IMR-90 (cell line): ENCODE measurements around the gene SHLD1. TPM values are rescaled to one million over a fixed set of nuclear protein-coding genes. Genes with fewer than 3 reads are reported as not detected.

Experiments used
- ATAC-seq: fragments of 200-7000 bp; cut with Tn5 transposase; 2 replicates; pipeline ENCODE4 v1.9.1; 2020; ENCODE audit warnings: low read depth, mild to moderate bottlenecking, moderate library complexity
- BruUV-seq: library from RNA; stranded (reverse); fragments of 400-500 nt; replicated peaks from 2 replicates; lab custom pipeline; 2021; lab: Mats Ljungman, UMichigan
- CTCF ChIA-PET: fragments of 300-600 bp; formaldehyde crosslinking; extraction: SDS; loops from one replicate; lab custom pipeline; 2021; ENCODE audit warnings: antibody characterized with exemption; lab: Yijun Ruan, JAX
- POLR2A ChIA-PET: fragments of 300-600 bp; sonication (Branson Sonifier 250); formaldehyde crosslinking; loops from one replicate; lab custom pipeline; 2022; ENCODE audit warnings: antibody characterized with exemption; ENCODE audit not compliant: unreplicated experiment; lab: Charles Lee
- DNase-seq: peaks from one replicate; pipeline ENCODE4 v3.0.0; 2013
- H2AFZ ChIP-seq: replicated peaks from 2 replicates; pipeline ENCODE3; 2013; ENCODE audit warnings: low read length, mild to moderate bottlenecking; ENCODE audit not compliant: poor library complexity
- H2AK5ac ChIP-seq: 2 replicates; pipeline ENCODE4 v1.6.1; 2013; ENCODE audit warnings: low read depth, low read length, inconsistent platforms
- H2AK9ac ChIP-seq: replicated peaks from 2 replicates; pipeline ENCODE3; 2013; ENCODE audit warnings: mild to moderate bottlenecking, low read depth, low read length, moderate library complexity; ENCODE audit not compliant: poor library complexity
- H2BK120ac ChIP-seq: 2 replicates; pipeline ENCODE4 v1.6.1; 2013; ENCODE audit warnings: low read depth, low read length, inconsistent platforms
- H2BK15ac ChIP-seq: 3 replicates; pipeline ENCODE4 v1.6.1; 2013; ENCODE audit warnings: low read depth, low read length, inconsistent platforms
- H2BK20ac ChIP-seq: 2 replicates; pipeline ENCODE4 v1.6.1; 2013; ENCODE audit warnings: low read depth, mild to moderate bottlenecking, inconsistent platforms, low read length, moderate library complexity
- H2BK5ac ChIP-seq: 2 replicates; pipeline ENCODE4 v1.6.1; 2013; ENCODE audit warnings: mild to moderate bottlenecking, low read depth, low read length, inconsistent platforms; ENCODE audit not compliant: poor library complexity, severe bottlenecking
- H3K14ac ChIP-seq: replicated peaks from 2 replicates; pipeline ENCODE4 v1.6.1; 2013; ENCODE audit warnings: low read depth, low read length, inconsistent platforms
- H3K18ac ChIP-seq: 2 replicates; pipeline ENCODE4 v1.6.1; 2013; ENCODE audit warnings: low read depth, low read length, control low read depth
- H3K23ac ChIP-seq: 2 replicates; pipeline ENCODE4 v1.6.1; 2013; ENCODE audit warnings: low read depth, low read length, inconsistent platforms
- H3K27ac ChIP-seq: 2 replicates; pipeline ENCODE4 v1.5.1; 2013; ENCODE audit warnings: mild to moderate bottlenecking, control low read depth, low read length; ENCODE audit not compliant: insufficient read depth
- H3K27me3 ChIP-seq: 2 replicates; pipeline ENCODE4 v1.6.1; 2013; ENCODE audit warnings: low read length; ENCODE audit not compliant: control insufficient read depth, insufficient read depth
- H3K36me3 ChIP-seq: 2 replicates; pipeline ENCODE4 v1.6.1; 2013; ENCODE audit warnings: low read length, mixed read lengths; ENCODE audit not compliant: control insufficient read depth, insufficient read depth
- H3K4ac ChIP-seq: 2 replicates; pipeline ENCODE4 v1.6.1; 2013; ENCODE audit warnings: low read depth, low read length, inconsistent platforms
- H3K4me1 ChIP-seq: 2 replicates; pipeline ENCODE4 v1.6.1; 2013; ENCODE audit warnings: low read length, mixed read lengths; ENCODE audit not compliant: control insufficient read depth, insufficient read depth
- H3K4me2 ChIP-seq: 2 replicates; pipeline ENCODE4 v1.6.1; 2013; ENCODE audit warnings: low read depth, mild to moderate bottlenecking, control low read depth, low read length, moderate library complexity
- H3K4me3 ChIP-seq: 2 replicates; pipeline ENCODE4 v1.5.1; 2013; ENCODE audit warnings: low read depth, mild to moderate bottlenecking, control low read depth, low read length, moderate library complexity; ENCODE audit not compliant: insufficient read depth
- H3K56ac ChIP-seq: 2 replicates; pipeline ENCODE4 v1.6.1; 2013; ENCODE audit warnings: low read length, inconsistent platforms; ENCODE audit not compliant: insufficient read depth; ENCODE audit errors: extremely low read depth
- H3K79me1 ChIP-seq, 2 experiments: 2 replicates each; pipeline ENCODE4 v1.6.1; 2013; ENCODE audit warnings: low read length in 2 of 2, inconsistent platforms in 1 of 2, low read depth in 1 of 2
- H3K9ac ChIP-seq: 2 replicates; pipeline ENCODE4 v1.6.1; 2013; ENCODE audit warnings: low read depth, low read length, control low read depth
- H3K9me1 ChIP-seq: 2 replicates; pipeline ENCODE4 v1.6.1; 2013; ENCODE audit warnings: low read length, inconsistent platforms; ENCODE audit not compliant: insufficient read depth
- H3K9me3 ChIP-seq: 2 replicates; pipeline ENCODE4 v1.6.1; 2013; ENCODE audit warnings: low read length; ENCODE audit not compliant: control insufficient read depth, insufficient read depth
- H4K20me1 ChIP-seq: 2 replicates; pipeline ENCODE4 v1.6.1; 2013; ENCODE audit warnings: low read length, inconsistent platforms; ENCODE audit not compliant: insufficient read depth
- H4K5ac ChIP-seq: 2 replicates; pipeline ENCODE4 v1.6.1; 2013; ENCODE audit warnings: mild to moderate bottlenecking, low read depth, low read length, control low read depth
- H4K8ac ChIP-seq, 2 experiments: 2 replicates each; pipeline ENCODE4 v1.6.1; 2013; ENCODE audit warnings: low read depth in 2 of 2, low read length in 2 of 2, control low read depth in 1 of 2, inconsistent platforms in 1 of 2
- H4K91ac ChIP-seq: 2 replicates; pipeline ENCODE4 v1.6.1; 2013; ENCODE audit warnings: low read depth, low read length, inconsistent platforms; ENCODE audit not compliant: insufficient read depth
- BHLHE40 ChIP-seq: fragments of 150-350 bp; IDR thresholded peaks from 2 replicates; pipeline ENCODE4 v1.6.1; 2016; ENCODE audit warnings: mild to moderate bottlenecking, low read depth, low read length
- CTCF ChIP-seq: conservative IDR thresholded peaks from 2 replicates; pipeline ENCODE4 v1.5.1; 2012; ENCODE audit warnings: mild to moderate bottlenecking, low read depth, low read length, improper control_type of control experiment
- ELK1 ChIP-seq: fragments of 150-350 bp; IDR thresholded peaks from 2 replicates; pipeline ENCODE4 v1.6.1; 2016; ENCODE audit warnings: low read depth, mild to moderate bottlenecking, low read length, moderate library complexity, borderline replicate concordance
- MAFK ChIP-seq: IDR thresholded peaks from 2 replicates; pipeline ENCODE4 v1.6.1; 2012; ENCODE audit warnings: low read depth, low read length, improper control_type of control experiment
- MAZ ChIP-seq: IDR thresholded peaks from 2 replicates; pipeline ENCODE4 v1.6.1; 2012; ENCODE audit warnings: low read depth, mild to moderate bottlenecking, low read length, improper control_type of control experiment, moderate library complexity, borderline replicate concordance
- USF2 ChIP-seq: fragments of 150-350 bp; IDR thresholded peaks from 2 replicates; pipeline ENCODE4 v1.6.1; 2017; ENCODE audit warnings: mild to moderate bottlenecking, antibody characterized with exemption, low read length, low read depth
- WGBS, 2 experiments: methylation state at CpG; one replicate each; pipeline versions ENCODE4 v1.1.5 to v1.1.7; 2013; ENCODE audit warnings: missing lambda C conversion rate in 2 of 2; ENCODE audit not compliant: insufficient read length in 1 of 2; ENCODE audit errors: extremely low coverage in 2 of 2; 5-methylcytosine and 5-hydroxymethylcytosine counted together
- dilution Hi-C: fragments of 300-500 bp; cut with HindIII; formaldehyde crosslinking; loops from one replicate; pipeline ENCODE4 v1.14.3; 2018; ENCODE audit warnings: low sequenced_read_pairs; ENCODE audit not compliant: unreplicated experiment
- in situ Hi-C: fragments of 300-500 bp; cut with MboI; formaldehyde crosslinking; loops from 3 replicates; pipeline ENCODE4 v1.14.3; 2019; ENCODE audit warnings: low sequenced_read_pairs, inconsistent platforms, mixed read lengths
- intact Hi-C: fragments of 100-400 bp; cut with micrococcal nuclease; formaldehyde crosslinking; loops from 2 replicates; pipeline ENCODE4 v1.10.0; 2022
- polyA plus RNA-seq, 3 experiments: library from polyadenylated mRNA; depleted of rRNA; stranded (reverse); fragments of >200 nt; gene quantifications; 2 replicates each; pipeline ENCODE4 v1.2.3, GENCODE V29; 2012; ENCODE audit warnings: low replicate concordance in 1 of 3
- total RNA-seq: library from RNA; depleted of rRNA; stranded (reverse); fragments of >200 nt; gene quantifications from 2 replicates; pipeline ENCODE4 v1.2.3, GENCODE V29; 2012

The SHLD1 gene
- total and polyA plus RNA-seq, 2 of the 4 experiments (the other 2 are of a cell fraction) = 2.6 to 3.0 TPM

- no peak overlapping the region for H4K5ac ChIP-seq
- H4K20me1 ChIP-seq = no peaks in the 10 kb centered on the region
- dilution Hi-C loops (loop anchor here (25.0 kb wide), 1 partner anchor 209 kb away; no protein-coding TSS in a partner anchor), in situ Hi-C loops (no loop called here), intact Hi-C loops (no loop called here)
- no peak overlapping the region for H3K56ac ChIP-seq
- no CpG with 5 or more reads among the region's 8 CpGs for WGBS, 2 experiments
- no peaks in the 10 kb centered on the region for H3K9me3 ChIP-seq
- no peaks in the 10 kb centered on the region for H3K9me1 ChIP-seq
- ChIA-PET POLR2A (no interaction called here), CTCF (interaction anchor here (0.7 to 1.4 kb wide), 7 partner anchors 9 to 585 kb away, joined by 3 to 5 read pairs (median 4); no protein-coding TSS in a partner anchor)
- no peak overlapping the region for H3K4me3 ChIP-seq
- H3K27ac ChIP-seq = no peak overlapping the region
- BruUV-seq = no TSS peak
- H3K23ac ChIP-seq = no peak overlapping the region
- H2AK5ac ChIP-seq = no peak overlapping the region
- TF ChIP-seq MAFK (no peak), ELK1 (no peak), MAZ (no peak), USF2 (no peak), BHLHE40 (no peak), CTCF (no peak)
- no peak overlapping the region for H4K8ac ChIP-seq
- H3K18ac ChIP-seq = no peak overlapping the region
- no peak overlapping the region for H3K14ac ChIP-seq
- H3K27me3 ChIP-seq = no peaks in the 10 kb centered on the region
- H3K79me1 ChIP-seq = no peaks in the 10 kb centered on the region
- ATAC-seq = no peak
- no peak overlapping the region for H4K91ac ChIP-seq
- no peaks in the 10 kb centered on the region for H3K4me1 ChIP-seq
- no peak overlapping the region for H2BK15ac ChIP-seq
- no peak overlapping the region for H2AFZ ChIP-seq
- H3K36me3 ChIP-seq = no peaks in the 10 kb centered on the region
- H3K9ac ChIP-seq = no peak overlapping the region
- H2BK20ac ChIP-seq = no peak overlapping the region
- no peak overlapping the region for H3K4me2 ChIP-seq
- H2BK5ac ChIP-seq = no peak overlapping the region
- DNase-seq = no peak
- no peak overlapping the region for H2AK9ac ChIP-seq
- no peak overlapping the region for H3K4ac ChIP-seq
- no peak overlapping the region for H2BK120ac ChIP-seq
Measured at GRCh38 chr20:5796331-5797040, 46.3 kb downstream of the SHLD1 start.
